Naive B cell (primary cell): Measurements from ENCODE around the gene TBL3. TPM values are rescaled to one million over a fixed set of nuclear protein-coding genes. Genes with fewer than 3 reads are reported as not detected.

ENCODE experiments used
- ATAC-seq, 2 donors: fragments of 150-1000 bp; cut with Tn5 transposase; 2 replicates each; pipeline ENCODE4 v1.10.0; 2021; ENCODE audit warnings: low read depth in 2 of 2, mild to moderate bottlenecking in 2 of 2, moderate library complexity in 2 of 2
- DNase-seq: peaks from one replicate; pipeline ENCODE4 v3.0.0; 2022
- H3K27ac Mint-ChIP-seq, 6 donors: one replicate each; pipeline ENCODE4 v1.8.0; 2020 to 2022; ENCODE audit warnings: mild to moderate bottlenecking in 6 of 6, mixed read lengths in 6 of 6, moderate library complexity in 5 of 6, inconsistent platforms in 2 of 6
- H3K27me3 Mint-ChIP-seq, 3 donors: one replicate each; pipeline ENCODE4 v1.8.0; 2021 to 2022; ENCODE audit warnings: mixed read lengths in 3 of 3, mild to moderate bottlenecking in 1 of 3
- H3K36me3 Mint-ChIP-seq, 2 donors: one replicate each; pipeline ENCODE4 v1.8.0; 2020 to 2022; ENCODE audit warnings: mixed read lengths in 2 of 2, inconsistent platforms in 1 of 2, mild to moderate bottlenecking in 1 of 2
- H3K4me1 Mint-ChIP-seq, 3 donors: one replicate each; pipeline ENCODE4 v1.8.0; 2020 to 2022; ENCODE audit warnings: mixed read lengths in 3 of 3, inconsistent platforms in 1 of 3, mild to moderate bottlenecking in 1 of 3, moderate library complexity in 1 of 3
- H3K4me3 Mint-ChIP-seq, 8 donors: one replicate each; pipeline ENCODE4 v1.8.0; 2020 to 2022; ENCODE audit warnings: mild to moderate bottlenecking in 8 of 8, mixed read lengths in 8 of 8, moderate library complexity in 8 of 8, inconsistent platforms in 2 of 8
- H3K9me3 Mint-ChIP-seq, 7 donors: one replicate each; pipeline ENCODE4 v1.8.0; 2020 to 2022; ENCODE audit warnings: mixed read lengths in 7 of 7, mild to moderate bottlenecking in 5 of 7, inconsistent platforms in 2 of 7, moderate library complexity in 1 of 7
- polyA plus RNA-seq, 6 donors: library from polyadenylated mRNA; unstranded; fragments of 300-500 nt; fragmentation: Illumina TruSeq; gene quantifications; one replicate each; pipeline ENCODE4 v1.2.3, GENCODE V29; 2021; ENCODE audit warnings: low read depth in 6 of 6

TBL3 gene
- polyA plus RNA-seq, 6 donors from 2014 or later: 10.9 to 54.8 (median 35.4) TPM

DNA sequence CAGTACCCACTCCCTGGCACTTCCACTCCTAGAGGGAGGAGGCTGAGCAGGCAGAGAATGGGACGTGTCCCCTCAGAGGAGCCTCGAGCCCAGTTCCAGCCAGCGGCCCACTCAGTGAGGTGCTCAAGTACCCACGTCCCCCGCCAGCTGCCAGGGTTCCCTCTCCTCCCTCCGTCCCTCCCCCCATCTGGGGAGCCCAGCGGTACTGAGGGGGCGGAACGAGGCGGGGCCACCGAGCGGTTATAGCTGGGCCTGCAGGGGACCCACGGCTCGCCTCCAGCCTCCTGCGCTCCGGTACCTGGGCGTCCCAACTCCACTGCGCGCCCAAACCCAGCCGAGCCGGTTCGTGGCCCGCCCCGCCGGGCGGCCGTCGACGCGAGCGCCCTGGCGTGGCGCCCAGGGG lies 47.7 kb downstream of the TBL3 start, which contains the start of gene NPW:
TSS of gene NPW (plus strand) at position 268 of the 403 bp plus-strand sequence.
- DNase-seq: no peak
- Mint-ChIP-seq H3K36me3 (no peaks in the 10 kb centered on the region), H3K4me3 (peak within 1 kb of the TSS in 7 of 8 donors; percentile 52 to 72 (median 55)), H3K9me3 (peaks cover 0 to 1% (median 0%) of the 10 kb centered on the region in 7 donors), H3K27ac (peak within 1 kb of the TSS in 1 of 6 donors; percentile 76), H3K4me1 (peaks cover 16 to 22% (median 20%) of the 10 kb centered on the region in 3 donors), H3K27me3 (peaks cover 11 to 57% (median 39%) of the 10 kb centered on the region in 3 donors)
- ATAC-seq: peak; percentile 22 to 24

DNA sequence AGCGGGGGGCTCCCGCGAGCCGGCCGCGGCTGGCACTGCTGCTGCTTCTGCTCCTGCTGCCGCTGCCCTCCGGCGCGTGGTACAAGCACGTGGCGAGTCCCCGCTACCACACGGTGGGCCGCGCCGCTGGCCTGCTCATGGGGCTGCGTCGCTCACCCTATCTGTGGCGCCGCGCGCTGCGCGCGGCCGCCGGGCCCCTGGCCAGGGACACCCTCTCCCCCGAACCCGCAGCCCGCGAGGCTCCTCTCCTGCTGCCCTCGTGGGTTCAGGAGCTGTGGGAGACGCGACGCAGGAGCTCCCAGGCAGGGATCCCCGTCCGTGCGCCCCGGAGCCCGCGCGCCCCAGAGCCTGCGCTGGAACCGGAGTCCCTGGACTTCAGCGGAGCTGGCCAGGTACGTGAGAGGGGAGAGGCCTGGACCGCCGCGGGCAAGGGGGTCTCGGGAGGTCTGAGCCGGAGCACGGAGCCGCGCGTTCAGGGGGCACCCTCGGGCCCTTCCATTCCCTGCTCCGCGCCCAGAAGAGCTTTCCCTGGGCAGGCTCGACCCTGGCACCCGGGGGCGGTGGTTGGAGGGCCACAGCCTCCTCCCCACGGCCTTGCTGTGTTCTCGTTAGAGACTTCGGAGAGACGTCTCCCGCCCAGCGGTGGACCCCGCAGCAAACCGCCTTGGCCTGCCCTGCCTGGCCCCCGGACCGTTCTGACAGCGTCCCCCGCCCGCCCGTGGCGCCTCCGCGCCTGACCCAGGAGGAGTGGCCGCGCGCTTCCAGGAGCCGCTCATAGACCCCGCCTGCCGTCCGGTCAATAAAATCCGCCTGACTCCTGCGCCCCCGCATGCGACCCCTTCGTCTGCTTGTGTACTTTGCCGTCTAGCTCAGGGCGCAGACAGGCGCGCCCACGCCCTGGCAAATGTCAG lies 48.3 kb downstream of the TBL3 start:
- H3K27me3 Mint-ChIP-seq: peaks cover 11 to 63% (median 44%) of the 10 kb centered on the region in 3 donors
- DNase-seq: no peak
- H3K4me1 Mint-ChIP-seq: peaks cover 16 to 24% (median 22%) of the 10 kb centered on the region in 3 donors
- no peaks in the 10 kb centered on the region for H3K36me3 Mint-ChIP-seq
- peak overlapping the region in 1 of 6 donors; percentile 76 for H3K27ac Mint-ChIP-seq
- H3K9me3 Mint-ChIP-seq: peaks cover 0 to 1% (median 0%) of the 10 kb centered on the region in 7 donors
- ATAC-seq: no peak
- peak overlapping the region in 6 of 8 donors; percentile 45 to 70 (median 54) for H3K4me3 Mint-ChIP-seq

DNA sequence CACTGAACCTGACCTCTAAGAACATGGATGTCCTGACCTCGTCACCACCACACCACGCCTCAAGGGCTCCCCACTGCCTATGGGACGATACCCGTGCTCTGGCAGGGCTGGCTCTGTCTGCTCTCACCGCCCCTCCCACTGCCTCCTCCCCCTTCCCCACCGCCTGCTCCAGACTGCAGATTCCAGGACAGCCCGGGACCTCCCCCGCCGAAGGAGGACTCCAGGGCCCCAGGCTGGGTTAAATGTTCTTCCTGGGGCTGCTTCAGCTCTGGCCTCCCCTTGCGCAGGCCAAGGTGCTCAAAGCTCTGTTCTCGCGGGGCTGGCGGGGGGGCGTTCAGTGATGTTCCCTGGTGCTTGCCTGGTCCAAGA lies 50.9 kb downstream of the TBL3 start:
- Mint-ChIP-seq H3K9me3 (peaks cover 0 to 1% (median 0%) of the 10 kb centered on the region in 7 donors), H3K27ac (peak overlapping the region in 3 of 6 donors; percentile 69 to 84 (median 76)), H3K27me3 (peaks cover 16 to 69% (median 52%) of the 10 kb centered on the region in 3 donors), H3K4me3 (peak overlapping the region; percentile 34 to 89 (median 82)), H3K36me3 (no peaks in the 10 kb centered on the region), H3K4me1 (peaks cover 22 to 30% (median 28%) of the 10 kb centered on the region in 3 donors)
- DNase-seq (no peak), ATAC-seq (peak; percentile 34 to 36)

DNA sequence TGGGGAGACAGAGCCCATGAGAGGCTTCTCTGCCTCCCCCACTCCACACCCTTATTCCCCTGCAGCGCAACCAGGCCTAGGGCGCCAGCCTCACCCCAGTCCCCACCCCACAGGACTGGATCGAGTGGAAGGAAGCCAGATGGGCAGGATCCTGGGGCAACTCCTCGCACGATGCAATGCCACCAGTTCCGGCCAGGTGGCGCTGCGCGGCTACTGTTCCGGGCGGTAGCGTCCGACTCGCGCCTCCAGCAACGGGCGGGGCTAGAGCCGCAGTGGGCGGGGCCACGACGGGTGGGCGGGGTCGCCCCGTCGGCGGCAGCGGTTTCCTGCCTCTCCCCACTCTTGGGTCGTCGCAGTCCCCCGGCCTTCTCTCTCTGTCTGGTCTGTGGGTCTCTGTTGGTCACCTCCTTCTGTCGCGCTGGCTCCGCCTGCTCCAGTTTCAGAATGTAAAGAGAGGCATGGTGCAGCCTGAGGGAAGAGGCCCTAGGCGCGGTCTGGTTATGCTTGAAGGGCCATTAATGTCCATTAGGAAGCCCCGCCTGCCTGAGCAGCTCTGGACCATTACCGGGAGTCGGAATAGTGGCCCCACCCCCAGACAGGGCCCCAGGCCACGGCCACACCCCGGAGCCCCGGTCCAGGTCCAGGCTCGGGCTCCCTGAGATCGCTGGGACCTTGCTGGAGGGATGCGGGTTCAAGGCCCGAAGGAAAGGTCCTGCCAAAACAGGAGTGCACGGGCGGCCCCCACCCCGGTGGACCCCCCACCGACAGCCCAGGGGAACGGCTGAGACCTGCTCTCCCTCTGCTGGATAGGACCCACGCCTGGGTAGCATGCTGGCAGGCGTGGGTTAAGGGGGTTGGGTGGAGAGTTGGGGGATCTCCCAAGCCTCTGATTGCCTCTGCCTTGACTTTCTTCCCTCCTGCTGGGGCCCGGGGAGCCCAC lies 51.5 kb downstream of the TBL3 start:
- Mint-ChIP-seq H3K4me3 (peak overlapping the region; percentile 34 to 89 (median 82)), H3K27me3 (peaks cover 17 to 70% (median 46%) of the 10 kb centered on the region in 3 donors), H3K36me3 (no peaks in the 10 kb centered on the region), H3K4me1 (peaks cover 22 to 34% (median 29%) of the 10 kb centered on the region in 3 donors), H3K9me3 (peaks cover 0 to 1% (median 0%) of the 10 kb centered on the region in 7 donors), H3K27ac (peak overlapping the region; percentile 63 to 91 (median 76))
- peak; percentile 69 to 76 for ATAC-seq
- DNase-seq: peak; percentile 92

DNA sequence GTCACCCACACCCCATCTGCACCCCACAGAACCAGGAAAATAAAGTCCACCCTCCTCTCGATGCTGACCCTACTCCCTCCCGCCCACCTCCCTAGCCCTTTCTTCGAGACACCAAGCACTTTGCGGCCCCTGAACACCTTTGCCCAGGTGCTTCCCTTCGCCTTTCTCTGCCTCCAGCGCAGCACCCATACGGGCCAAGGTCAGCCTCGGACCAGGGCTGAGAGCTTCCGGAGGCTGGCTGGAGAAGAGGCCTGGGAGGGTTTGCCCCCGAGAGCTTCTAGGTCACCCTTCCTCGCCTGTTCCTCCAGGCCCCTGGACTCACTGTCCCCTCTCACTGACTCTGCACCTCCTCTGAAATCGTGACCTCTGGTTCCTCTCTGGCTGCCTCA lies 52.2 kb downstream of the TBL3 start:
- Mint-ChIP-seq H3K4me1 (peaks cover 22 to 34% (median 29%) of the 10 kb centered on the region in 3 donors), H3K36me3 (no peaks in the 10 kb centered on the region), H3K27ac (peak overlapping the region in 1 of 6 donors; percentile 62), H3K9me3 (peaks cover 0 to 1% (median 0%) of the 10 kb centered on the region in 7 donors), H3K27me3 (peaks cover 17 to 71% (median 46%) of the 10 kb centered on the region in 3 donors), H3K4me3 (peak overlapping the region in 5 of 8 donors; percentile 24 to 68 (median 56))
- DNase-seq: no peak
- ATAC-seq: no peak

DNA sequence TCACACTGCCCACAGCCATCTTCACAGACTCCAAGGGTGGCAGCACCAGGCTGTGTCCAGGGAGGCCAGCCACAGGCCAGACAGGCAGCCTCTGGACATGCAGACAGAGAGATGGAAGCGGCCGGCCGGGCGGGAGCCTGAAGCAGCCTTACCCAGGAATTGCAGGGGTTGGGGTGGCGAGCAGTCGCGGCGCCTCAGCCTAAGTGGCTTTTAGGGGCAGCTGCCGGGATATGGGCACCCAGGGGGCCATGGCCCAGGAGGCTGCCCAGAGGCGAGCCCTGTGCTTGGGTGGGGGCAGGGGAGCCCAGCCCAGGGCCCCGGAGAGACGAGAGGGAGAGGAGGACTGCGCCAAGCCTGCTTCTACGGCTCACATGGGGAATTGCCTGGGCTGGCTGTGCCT lies 53.4 kb downstream of the TBL3 start:
- Mint-ChIP-seq H3K27me3 (peaks cover 17 to 75% (median 45%) of the 10 kb centered on the region in 3 donors), H3K4me1 (peaks cover 22 to 34% (median 29%) of the 10 kb centered on the region in 3 donors), H3K36me3 (no peaks in the 10 kb centered on the region), H3K9me3 (peaks cover 0 to 1% (median 0%) of the 10 kb centered on the region in 7 donors), H3K4me3 (peak overlapping the region in 5 of 8 donors; percentile 19 to 68 (median 59)), H3K27ac (no peak overlapping the region)
- no peak for DNase-seq
- ATAC-seq: no peak

DNA sequence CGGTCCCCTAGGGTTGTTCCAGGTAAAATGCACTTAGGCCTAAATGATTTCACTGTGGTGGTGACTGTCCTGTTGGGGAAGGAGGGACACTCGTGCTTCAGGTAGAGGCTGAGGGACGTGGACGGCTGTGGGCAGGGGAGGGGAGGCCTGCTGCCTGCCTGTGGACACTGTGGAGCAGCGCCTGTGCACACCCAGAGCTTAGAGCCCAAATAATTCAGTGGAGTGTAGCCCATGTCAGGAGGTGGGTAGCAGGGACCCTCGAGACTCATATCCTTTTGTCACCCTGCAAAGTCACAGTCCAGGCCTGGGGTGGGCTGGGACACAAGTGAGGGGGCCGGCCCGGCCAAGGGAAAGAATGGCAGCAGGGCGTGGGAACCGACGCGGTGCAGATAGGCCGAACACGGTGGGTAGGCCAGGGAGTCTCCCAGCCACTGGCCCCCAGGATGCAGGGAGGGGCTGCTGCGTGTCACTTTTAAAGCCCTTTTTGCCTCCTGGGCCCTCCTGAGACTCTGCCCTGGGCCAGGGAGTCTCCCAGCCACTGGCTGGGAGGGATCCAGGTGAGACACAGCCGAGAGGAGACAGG lies 54.1 kb downstream of the TBL3 start:
- ATAC-seq (no peak), DNase-seq (no peak)
- Mint-ChIP-seq H3K9me3 (peaks cover 0 to 1% (median 0%) of the 10 kb centered on the region in 7 donors), H3K27ac (no peak overlapping the region), H3K4me3 (peak overlapping the region in 7 of 8 donors; percentile 59 to 82 (median 65)), H3K4me1 (peaks cover 22 to 29% (median 24%) of the 10 kb centered on the region in 3 donors), H3K36me3 (no peaks in the 10 kb centered on the region), H3K27me3 (peaks cover 17 to 68% (median 45%) of the 10 kb centered on the region in 3 donors)

DNA sequence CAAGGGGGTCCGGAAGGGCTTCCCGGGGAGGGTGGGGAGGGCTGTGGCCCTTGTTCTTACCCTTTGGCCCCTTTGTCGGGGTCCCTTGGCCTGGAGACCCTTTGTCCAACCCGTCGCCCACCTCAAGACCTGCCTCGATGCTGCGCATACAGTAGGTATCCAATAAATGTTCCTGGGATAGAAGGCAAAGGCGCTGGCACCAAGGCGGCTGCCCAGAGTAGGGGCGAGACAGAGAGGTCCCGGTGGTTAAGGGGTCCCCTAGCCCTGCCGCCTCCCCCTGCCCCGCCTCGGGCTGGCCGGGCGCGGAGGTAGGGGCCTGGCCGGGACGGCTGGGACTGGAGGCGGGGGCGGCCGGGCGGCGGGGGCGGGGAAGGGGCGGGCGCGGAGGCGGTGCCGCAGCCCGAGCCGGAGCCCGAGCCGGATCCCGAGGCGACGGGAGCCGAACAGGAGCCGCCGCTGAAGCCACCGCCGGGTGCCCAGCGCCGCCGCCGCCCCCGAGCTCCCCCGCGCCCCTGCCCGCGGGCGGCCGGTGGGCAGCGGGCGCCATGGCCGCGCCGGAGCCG lies 54.7 kb downstream of the TBL3 start, which contains the start of gene NHERF2:
TSS of gene NHERF2 (plus strand) at position 442 of the 563 bp plus-strand sequence. CDS start at position 546, 104 bp downstream.
- Mint-ChIP-seq H3K27ac (peak within 1 kb of the TSS in 2 of 6 donors; percentile 37 to 44), H3K27me3 (peaks cover 17 to 62% (median 41%) of the 10 kb centered on the region in 3 donors), H3K4me3 (peak within 1 kb of the TSS; percentile 68 to 88 (median 82)), H3K4me1 (peaks cover 22 to 29% (median 22%) of the 10 kb centered on the region in 3 donors), H3K9me3 (peaks cover 0 to 1% (median 0%) of the 10 kb centered on the region in 7 donors), H3K36me3 (no peaks in the 10 kb centered on the region)
- DNase-seq: no peak
- peak in 1 of 2 donors; percentile 9 for ATAC-seq

DNA sequence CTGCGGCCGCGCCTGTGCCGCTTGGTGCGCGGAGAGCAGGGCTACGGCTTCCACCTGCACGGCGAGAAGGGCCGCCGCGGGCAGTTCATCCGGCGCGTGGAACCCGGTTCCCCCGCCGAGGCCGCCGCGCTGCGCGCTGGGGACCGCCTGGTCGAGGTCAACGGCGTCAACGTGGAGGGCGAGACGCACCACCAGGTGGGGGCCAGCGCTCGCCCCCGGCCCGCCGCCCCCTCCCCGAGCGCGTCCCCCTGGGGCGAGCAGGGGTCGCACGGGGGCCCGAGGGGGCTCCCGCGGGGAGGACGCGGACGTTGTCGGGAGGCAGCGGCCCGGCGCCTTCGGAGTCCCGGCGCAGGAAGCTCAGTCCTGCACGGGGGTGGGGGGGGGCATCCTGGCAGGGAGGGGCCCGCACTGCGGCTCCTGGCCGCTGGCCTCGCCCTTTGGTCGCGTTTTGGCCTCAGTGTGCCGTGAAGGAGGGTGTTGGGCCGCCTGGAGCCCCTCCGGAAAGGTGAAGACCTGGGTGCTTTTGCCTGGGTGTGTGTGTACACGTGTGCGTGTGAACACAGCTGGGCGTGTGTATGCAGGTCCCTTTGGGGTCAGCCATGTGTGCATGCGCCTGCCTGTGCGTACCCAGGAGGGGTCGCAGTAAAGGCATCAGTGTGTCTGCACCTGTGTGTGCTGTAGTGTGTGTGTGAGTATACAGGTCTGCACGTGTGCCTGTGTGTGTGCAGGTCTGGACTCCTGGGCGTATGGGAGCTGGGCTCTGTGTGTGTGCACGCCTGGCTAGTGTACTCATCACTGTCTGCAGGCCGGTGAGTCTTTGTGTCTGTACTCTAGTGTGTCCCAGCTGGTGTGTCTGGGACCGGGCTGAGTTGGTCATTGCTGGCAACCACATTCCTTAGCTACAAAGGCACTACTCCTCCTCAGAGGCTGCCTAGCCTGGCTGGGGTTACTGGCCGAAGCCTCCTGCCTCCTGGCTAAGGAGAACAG lies 55.5 kb downstream of the TBL3 start:
- Mint-ChIP-seq H3K27me3 (peaks cover 17 to 61% (median 36%) of the 10 kb centered on the region in 3 donors), H3K27ac (peak overlapping the region in 2 of 6 donors; percentile 37 to 44), H3K4me3 (peak overlapping the region; percentile 68 to 88 (median 82)), H3K36me3 (no peaks in the 10 kb centered on the region), H3K4me1 (peaks cover 20 to 29% (median 22%) of the 10 kb centered on the region in 3 donors), H3K9me3 (peaks cover 0 to 1% (median 0%) of the 10 kb centered on the region in 7 donors)
- DNase-seq (no peak), ATAC-seq (peak; percentile 40 to 45)

DNA sequence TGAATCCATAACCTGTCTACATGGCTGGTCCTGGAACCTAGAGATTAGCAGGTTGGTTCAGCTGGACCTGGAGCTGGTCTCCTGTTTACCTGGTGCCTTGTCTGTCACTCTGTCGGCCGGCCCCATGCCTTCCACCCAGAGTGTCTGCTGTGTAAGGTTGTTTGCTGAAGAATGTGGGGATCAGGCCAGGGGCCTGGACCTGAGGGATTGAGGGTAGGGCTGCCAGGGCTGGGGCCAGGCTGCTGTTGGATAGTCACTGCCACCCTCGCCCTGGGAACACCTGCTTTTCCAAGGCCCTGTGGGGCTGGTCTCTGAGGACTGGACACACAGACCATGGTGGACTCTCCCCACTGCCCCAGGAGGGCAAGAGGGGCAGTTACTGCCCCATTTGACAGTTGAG lies 56.3 kb downstream of the TBL3 start:
- Mint-ChIP-seq H3K36me3 (no peaks in the 10 kb centered on the region), H3K4me3 (peak overlapping the region in 7 of 8 donors; percentile 24 to 88 (median 82)), H3K27ac (peak overlapping the region in 2 of 6 donors; percentile 24 to 47), H3K4me1 (peaks cover 11 to 21% (median 14%) of the 10 kb centered on the region in 3 donors), H3K9me3 (no peaks in the 10 kb centered on the region), H3K27me3 (peaks cover 13 to 59% (median 29%) of the 10 kb centered on the region in 3 donors)
- no peak for DNase-seq
- no peak for ATAC-seq

DNA sequence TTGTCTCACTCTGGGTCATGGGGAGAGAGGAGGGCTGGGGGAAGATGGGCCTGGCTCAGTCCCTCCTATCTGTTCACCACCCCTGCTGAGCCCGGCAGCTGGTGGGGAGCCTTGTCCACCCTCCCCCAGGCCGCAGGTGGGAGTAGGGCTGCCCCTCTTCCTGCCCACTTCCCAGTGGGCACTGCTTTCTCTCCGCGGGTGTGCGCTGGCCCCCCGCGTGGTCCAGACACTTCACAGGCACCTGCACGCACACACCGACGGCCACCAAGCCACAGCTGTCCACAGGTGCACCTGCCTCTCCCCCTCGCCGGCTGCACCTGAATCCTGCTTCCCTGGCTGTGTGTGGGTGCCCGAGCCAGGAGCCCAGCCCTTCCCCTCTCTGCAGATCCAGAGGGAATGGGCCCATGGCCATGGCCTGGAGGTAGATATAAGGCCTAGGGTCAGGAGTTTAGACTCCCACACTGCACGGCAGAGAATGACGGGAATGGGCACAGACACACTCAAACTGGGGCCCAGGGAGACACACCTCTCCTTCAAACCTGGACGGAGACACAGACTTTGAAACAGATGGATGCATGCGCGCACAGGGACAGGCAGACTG lies 56.9 kb downstream of the TBL3 start:
- ATAC-seq (no peak), DNase-seq (no peak)
- no peaks in the 10 kb centered on the region for H3K36me3 Mint-ChIP-seq
- H3K27me3 Mint-ChIP-seq: peaks cover 9 to 61% (median 29%) of the 10 kb centered on the region in 3 donors
- H3K9me3 Mint-ChIP-seq: no peaks in the 10 kb centered on the region
- peak overlapping the region in 3 of 8 donors; percentile 6 to 82 (median 13) for H3K4me3 Mint-ChIP-seq
- H3K4me1 Mint-ChIP-seq: peaks cover 10 to 19% (median 11%) of the 10 kb centered on the region in 3 donors
- peak overlapping the region in 1 of 6 donors; percentile 47 for H3K27ac Mint-ChIP-seq
